SK-N-SH treated with all-trans-retinoic acid at 6 μM for 48 hours (cell line): ENCODE results near the gene ACTL10.

Experiments used
- ATAC-seq: fragments of 200-7000 bp; cut with Tn5 transposase; 3 replicates; pipeline ENCODE4 v1.9.1; 2020; ENCODE audit warnings: mild to moderate bottlenecking, moderate library complexity
- BACH2 ChIP-seq: fragments of 250-450 bp; sonication (Bioruptor Pico); IDR thresholded peaks from 2 replicates; pipeline ENCODE4 v1.9.0; 2021; ENCODE audit warnings: mild to moderate bottlenecking, borderline replicate concordance
- CSDC2 ChIP-seq: fragments of 250-450 bp; sonication (Bioruptor Pico); IDR thresholded peaks from 2 replicates; pipeline ENCODE4 v1.5.0; 2020; ENCODE audit warnings: mild to moderate bottlenecking, moderate library complexity
- GLIS3 ChIP-seq: fragments of 250-450 bp; sonication (Bioruptor Pico); IDR thresholded peaks from 2 replicates; pipeline ENCODE4 v1.5.0; 2020; ENCODE audit warnings: mild to moderate bottlenecking, moderate library complexity
- OSR1 ChIP-seq: fragments of 250-450 bp; sonication (Bioruptor Pico); IDR thresholded peaks from 2 replicates; pipeline ENCODE4 v1.8.0; 2022; ENCODE audit warnings: moderate library complexity, mild to moderate bottlenecking, inconsistent platforms
- POU6F1 ChIP-seq: fragments of 250-450 bp; sonication (Bioruptor Pico); IDR thresholded peaks from 2 replicates; pipeline ENCODE4 v1.8.0; 2021; ENCODE audit warnings: low read depth, mild to moderate bottlenecking, moderate library complexity, borderline replicate concordance
- PPARA ChIP-seq: fragments of 250-450 bp; sonication (Bioruptor Pico); IDR thresholded peaks from 2 replicates; pipeline ENCODE4 v1.5.0; 2020; ENCODE audit warnings: mild to moderate bottlenecking, borderline replicate concordance
- RARB ChIP-seq: fragments of 250-450 bp; sonication (Bioruptor Pico); IDR thresholded peaks from 2 replicates; pipeline ENCODE4 v1.8.0; 2021; ENCODE audit warnings: mild to moderate bottlenecking, moderate library complexity
- SNAI2 ChIP-seq: fragments of 250-450 bp; sonication (Bioruptor Pico); IDR thresholded peaks from 2 replicates; pipeline ENCODE4 v1.5.0; 2020; ENCODE audit warnings: mild to moderate bottlenecking, moderate library complexity
- TCF4 ChIP-seq: fragments of 250-450 bp; sonication (Bioruptor Pico); IDR thresholded peaks from 2 replicates; pipeline ENCODE4 v1.8.0; 2021; ENCODE audit warnings: mild to moderate bottlenecking, moderate library complexity, borderline replicate concordance
- TOX ChIP-seq: fragments of 250-450 bp; sonication (Bioruptor Pico); IDR thresholded peaks from 2 replicates; pipeline ENCODE4 v1.8.0; 2021; ENCODE audit warnings: mild to moderate bottlenecking, moderate library complexity, borderline replicate concordance
- ZFP3 ChIP-seq: fragments of 250-450 bp; sonication (Bioruptor Pico); IDR thresholded peaks from 2 replicates; pipeline ENCODE4 v1.5.0; 2020; ENCODE audit warnings: mild to moderate bottlenecking, moderate library complexity
- ZNF565 ChIP-seq: fragments of 450-650 bp; formaldehyde crosslinking; conservative IDR thresholded peaks from 2 replicates; pipeline ENCODE4 v1.5.0; 2020; ENCODE audit warnings: low read depth, mild to moderate bottlenecking, moderate library complexity
- ZNF70 ChIP-seq: fragments of 450-650 bp; formaldehyde crosslinking; IDR thresholded peaks from 2 replicates; pipeline ENCODE4 v1.5.0; 2020; ENCODE audit warnings: mild to moderate bottlenecking, moderate library complexity
- TF ChIP-seq, protein P1 (sequence below): fragments of 250-450 bp; sonication (Bioruptor Pico); IDR thresholded peaks from 2 replicates; pipeline ENCODE4 v1.5.1; 2020; ENCODE audit warnings: low read depth, mild to moderate bottlenecking, moderate library complexity
- TF ChIP-seq, protein P2 (sequence below): fragments of 250-450 bp; sonication (Bioruptor Pico); IDR thresholded peaks from 2 replicates; pipeline ENCODE4 v1.5.0; 2020; ENCODE audit warnings: mild to moderate bottlenecking, moderate library complexity

The ACTL10 gene

GRCh38 chr20:33686100-33686983 is 19.6 kb downstream of the ACTL10 start, which contains the start of gene E2F1 (continued):
- no peak for TF ChIP-seq CSDC2 (CRISPR knock-in tag)
- TF ChIP-seq, all 23 proteins: peak for 0

GRCh38 chr20:33686984-33687366 is 20.2 kb downstream of the ACTL10 start:
- ATAC-seq = no peak
- TF ChIP-seq RARB = no peak
- no peak for TF ChIP-seq CSDC2 (CRISPR knock-in tag)
- no peak for TF ChIP-seq ZNF565
- TF ChIP-seq, protein P1, sequence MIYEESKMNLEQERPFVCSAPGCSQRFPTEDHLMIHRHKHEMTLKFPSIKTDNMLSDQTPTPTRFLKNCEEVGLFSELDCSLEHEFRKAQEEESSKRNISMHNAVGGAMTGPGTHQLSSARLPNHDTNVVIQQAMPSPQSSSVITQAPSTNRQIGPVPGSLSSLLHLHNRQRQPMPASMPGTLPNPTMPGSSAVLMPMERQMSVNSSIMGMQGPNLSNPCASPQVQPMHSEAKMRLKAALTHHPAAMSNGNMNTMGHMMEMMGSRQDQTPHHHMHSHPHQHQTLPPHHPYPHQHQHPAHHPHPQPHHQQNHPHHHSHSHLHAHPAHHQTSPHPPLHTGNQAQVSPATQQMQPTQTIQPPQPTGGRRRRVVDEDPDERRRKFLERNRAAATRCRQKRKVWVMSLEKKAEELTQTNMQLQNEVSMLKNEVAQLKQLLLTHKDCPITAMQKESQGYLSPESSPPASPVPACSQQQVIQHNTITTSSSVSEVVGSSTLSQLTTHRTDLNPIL = no peak
- no peak for TF ChIP-seq TCF4 (CRISPR knock-in tag)
- TF ChIP-seq, protein P2, sequence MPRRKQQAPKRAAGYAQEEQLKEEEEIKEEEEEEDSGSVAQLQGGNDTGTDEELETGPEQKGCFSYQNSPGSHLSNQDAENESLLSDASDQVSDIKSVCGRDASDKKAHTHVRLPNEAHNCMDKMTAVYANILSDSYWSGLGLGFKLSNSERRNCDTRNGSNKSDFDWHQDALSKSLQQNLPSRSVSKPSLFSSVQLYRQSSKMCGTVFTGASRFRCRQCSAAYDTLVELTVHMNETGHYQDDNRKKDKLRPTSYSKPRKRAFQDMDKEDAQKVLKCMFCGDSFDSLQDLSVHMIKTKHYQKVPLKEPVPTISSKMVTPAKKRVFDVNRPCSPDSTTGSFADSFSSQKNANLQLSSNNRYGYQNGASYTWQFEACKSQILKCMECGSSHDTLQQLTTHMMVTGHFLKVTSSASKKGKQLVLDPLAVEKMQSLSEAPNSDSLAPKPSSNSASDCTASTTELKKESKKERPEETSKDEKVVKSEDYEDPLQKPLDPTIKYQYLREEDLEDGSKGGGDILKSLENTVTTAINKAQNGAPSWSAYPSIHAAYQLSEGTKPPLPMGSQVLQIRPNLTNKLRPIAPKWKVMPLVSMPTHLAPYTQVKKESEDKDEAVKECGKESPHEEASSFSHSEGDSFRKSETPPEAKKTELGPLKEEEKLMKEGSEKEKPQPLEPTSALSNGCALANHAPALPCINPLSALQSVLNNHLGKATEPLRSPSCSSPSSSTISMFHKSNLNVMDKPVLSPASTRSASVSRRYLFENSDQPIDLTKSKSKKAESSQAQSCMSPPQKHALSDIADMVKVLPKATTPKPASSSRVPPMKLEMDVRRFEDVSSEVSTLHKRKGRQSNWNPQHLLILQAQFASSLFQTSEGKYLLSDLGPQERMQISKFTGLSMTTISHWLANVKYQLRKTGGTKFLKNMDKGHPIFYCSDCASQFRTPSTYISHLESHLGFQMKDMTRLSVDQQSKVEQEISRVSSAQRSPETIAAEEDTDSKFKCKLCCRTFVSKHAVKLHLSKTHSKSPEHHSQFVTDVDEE (CRISPR knock-in tag) = no peak
- no peak for TF ChIP-seq ZNF70

DNA sequence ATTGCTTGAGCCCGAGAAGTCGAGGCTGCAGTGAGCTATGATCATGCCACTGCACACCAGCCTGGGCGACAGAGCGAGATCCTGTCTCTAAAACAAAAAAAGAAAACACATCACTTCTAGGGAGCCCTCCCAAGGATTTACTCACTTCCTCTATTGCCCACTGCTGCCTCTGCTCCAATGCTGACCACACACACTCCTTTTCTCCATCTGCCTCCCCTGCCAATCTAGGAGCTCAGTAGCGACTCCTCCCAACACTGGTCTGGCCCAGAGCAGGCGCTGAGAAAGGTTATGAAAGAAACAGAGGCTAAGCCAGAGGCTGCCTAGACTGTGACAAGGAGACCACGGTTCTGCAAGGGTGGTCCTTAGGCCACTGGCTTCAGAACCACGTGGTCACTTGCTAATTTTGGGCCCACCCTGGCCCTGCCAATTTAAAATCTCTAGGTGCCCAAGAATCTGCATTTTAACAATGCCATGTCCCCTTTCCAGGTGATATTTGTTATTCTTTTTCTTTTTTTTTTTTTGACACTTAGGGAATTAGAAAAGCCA is 20.7 kb downstream of the ACTL10 start:
- ATAC-seq = no peak
- TF ChIP-seq TCF4 (CRISPR knock-in tag) (no peak), POU6F1 (no peak), SNAI2 (no peak), GLIS3 (CRISPR knock-in tag) (no peak)

DNA sequence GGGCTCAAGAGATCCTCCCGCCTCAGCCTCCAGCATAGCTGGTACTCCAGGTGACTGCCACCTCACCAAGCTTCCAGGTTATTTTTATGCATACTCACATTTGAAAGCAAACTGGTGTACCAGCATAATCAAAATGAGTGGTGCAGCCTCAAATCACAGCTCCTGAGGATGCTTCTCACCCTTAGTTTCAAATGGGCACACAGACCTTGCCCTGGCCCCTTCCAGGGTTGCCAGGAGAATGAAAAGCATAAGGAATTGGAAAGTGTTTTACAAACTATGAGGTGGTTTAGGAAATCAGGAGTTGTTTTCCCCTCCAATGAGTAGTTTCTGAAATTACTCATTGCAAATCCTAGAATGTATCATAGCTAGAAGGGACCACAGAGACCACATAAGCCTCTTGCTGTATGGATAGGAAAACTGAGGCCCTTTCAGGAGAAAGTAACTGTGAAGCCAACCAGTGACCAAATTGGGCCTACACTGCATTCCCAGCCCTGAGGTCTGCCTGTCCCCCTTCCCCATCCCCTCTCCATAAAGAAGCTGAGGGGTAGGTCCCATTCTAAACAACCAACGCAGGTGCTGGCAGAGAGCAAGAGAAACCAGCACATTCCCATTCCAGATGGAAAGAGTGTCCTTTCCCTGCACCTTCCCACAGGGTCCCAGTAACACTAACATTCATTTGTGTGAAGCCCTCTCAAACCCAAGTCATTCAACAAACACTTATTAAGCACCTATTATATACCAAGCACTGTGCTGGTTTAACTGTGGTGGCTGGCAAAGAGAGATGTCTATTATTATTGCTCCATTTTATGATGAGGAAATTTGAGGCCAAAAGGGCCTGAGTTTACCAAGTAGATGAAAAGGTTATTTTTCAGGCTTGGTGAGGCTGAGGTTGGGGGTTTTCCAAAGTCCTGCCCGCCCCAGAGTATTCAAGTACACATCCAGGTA is 21.5 kb downstream of the ACTL10 start:
- ATAC-seq = no peak
- TF ChIP-seq TOX (CRISPR knock-in tag) (no peak), OSR1 (CRISPR knock-in tag) (no peak), BACH2 (CRISPR knock-in tag) (no peak), PPARA (CRISPR knock-in tag) (no peak), ZFP3 (CRISPR knock-in tag) (no peak), POU6F1 (no peak)
- TF ChIP-seq, protein P2 (CRISPR knock-in tag) = no peak
